HepG2 (cell line): ENCODE results near the gene ZCCHC3. TPM values are rescaled to one million over a fixed set of nuclear protein-coding genes. Genes with fewer than 3 reads are reported as not detected.

Source experiments
- HDAC1 ChIP-seq: sonication (generic); formaldehyde crosslinking; IDR thresholded peaks from 2 replicates; pipeline ENCODE4 v1.5.1; 2020; ENCODE audit warnings: mild to moderate bottlenecking, missing genetic modification reagents
- KLF13 ChIP-seq: sonication (generic); formaldehyde crosslinking; IDR thresholded peaks from 2 replicates; pipeline ENCODE4 v1.4.0; 2020; ENCODE audit warnings: mild to moderate bottlenecking, missing genetic modification reagents
- ZNF282 ChIP-seq: fragments of 450-650 bp; IDR thresholded peaks from 2 replicates; pipeline ENCODE4 v1.6.1; 2018; ENCODE audit not compliant: partially characterized antibody
- ZNF432 ChIP-seq: sonication (generic); formaldehyde crosslinking; IDR thresholded peaks from 2 replicates; pipeline ENCODE4 v1.5.0; 2020; ENCODE audit warnings: missing genetic modification reagents, mild to moderate bottlenecking, borderline replicate concordance
- ZNF780A ChIP-seq: sonication (generic); formaldehyde crosslinking; IDR thresholded peaks from 2 replicates; pipeline ENCODE4 v1.8.0; 2022; ENCODE audit warnings: mild to moderate bottlenecking, missing genetic modification reagents, moderate library complexity
- polyA plus RNA-seq, 8 experiments: library from polyadenylated mRNA; depleted of rRNA in 3 of 8; stranded (reverse) in 7 of 8; unstranded in 1 of 8; fragments of >200 nt; fragmentation: Illumina TruSeq in 4 of 8; extraction: Trizol in 4 of 8; gene quantifications; 2 replicates each; pipeline versions ENCODE4 v1.2.1 to v1.2.3, GENCODE V29; 2011 to 2016; ENCODE audit warnings: low read depth in 4 of 8, missing spikeins in 1 of 8, mixed read lengths in 1 of 8; ENCODE audit not compliant: insufficient read depth in 1 of 8
- total RNA-seq, 5 experiments: library from RNA; depleted of rRNA; stranded (reverse); fragments of >200 nt; fragmentation: Illumina TruSeq; extraction: Trizol; gene quantifications; 2 replicates each; pipeline ENCODE4 v1.2.3, GENCODE V29; 2016; ENCODE audit warnings: low read depth in 1 of 5
- TF ChIP-seq, protein P1 (sequence below): IDR thresholded peaks from 2 replicates; pipeline ENCODE4 v1.4.0; 2020; ENCODE audit warnings: mild to moderate bottlenecking, missing genetic modification reagents
- TF ChIP-seq, protein P2 (sequence below): conservative IDR thresholded peaks from 2 replicates; pipeline ENCODE4 v1.6.1; 2018; ENCODE audit warnings: missing genetic modification reagents
- TF ChIP-seq, protein P3 (sequence below): IDR thresholded peaks from 2 replicates; pipeline ENCODE4 v1.6.1; 2012; ENCODE audit warnings: low read depth, low read length, improper control_type of control experiment
- TF ChIP-seq, protein P4 (sequence below): sonication (generic); formaldehyde crosslinking; IDR thresholded peaks from 2 replicates; pipeline ENCODE4 v1.4.0; 2020; ENCODE audit warnings: missing genetic modification reagents
- TF ChIP-seq, protein P5 (sequence below): sonication (generic); formaldehyde crosslinking; conservative IDR thresholded peaks from 2 replicates; pipeline ENCODE4 v1.4.0; 2020; ENCODE audit warnings: missing genetic modification reagents
- TF ChIP-seq, protein P6 (sequence below): sonication (generic); formaldehyde crosslinking; IDR thresholded peaks from 2 replicates; pipeline ENCODE4 v1.8.0; 2022; ENCODE audit warnings: mild to moderate bottlenecking, missing genetic modification reagents, borderline replicate concordance

Gene ZCCHC3
- total and polyA plus RNA-seq, 2 of the 13 experiments (the other 11 are each of a cell fraction or from before 2014, with no cell fraction given) = 46.6 to 63.0 TPM

DNA sequence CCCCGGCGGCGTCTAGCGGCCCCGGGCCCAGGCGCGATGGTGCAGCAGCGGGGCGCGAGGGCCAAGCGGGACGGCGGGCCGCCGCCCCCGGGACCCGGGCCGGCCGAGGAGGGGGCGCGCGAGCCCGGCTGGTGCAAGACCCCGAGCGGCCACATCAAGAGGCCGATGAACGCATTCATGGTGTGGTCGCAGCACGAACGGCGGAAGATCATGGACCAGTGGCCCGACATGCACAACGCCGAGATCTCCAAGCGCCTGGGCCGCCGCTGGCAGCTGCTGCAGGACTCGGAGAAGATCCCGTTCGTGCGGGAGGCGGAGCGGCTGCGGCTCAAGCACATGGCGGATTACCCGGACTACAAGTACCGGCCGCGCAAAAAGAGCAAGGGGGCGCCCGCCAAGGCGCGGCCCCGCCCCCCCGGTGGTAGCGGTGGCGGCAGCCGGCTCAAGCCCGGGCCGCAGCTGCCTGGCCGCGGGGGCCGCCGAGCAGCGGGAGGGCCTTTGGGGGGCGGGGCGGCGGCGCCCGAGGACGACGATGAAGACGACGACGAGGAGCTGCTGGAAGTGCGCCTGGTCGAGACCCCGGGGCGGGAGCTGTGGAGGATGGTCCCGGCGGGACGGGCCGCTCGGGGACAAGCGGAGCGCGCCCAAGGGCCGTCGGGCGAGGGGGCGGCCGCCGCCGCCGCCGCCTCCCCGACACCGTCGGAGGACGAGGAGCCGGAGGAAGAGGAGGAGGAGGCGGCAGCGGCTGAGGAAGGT lies 28.7 kb downstream of the ZCCHC3 start (continued):
- TF ChIP-seq, protein P1, sequence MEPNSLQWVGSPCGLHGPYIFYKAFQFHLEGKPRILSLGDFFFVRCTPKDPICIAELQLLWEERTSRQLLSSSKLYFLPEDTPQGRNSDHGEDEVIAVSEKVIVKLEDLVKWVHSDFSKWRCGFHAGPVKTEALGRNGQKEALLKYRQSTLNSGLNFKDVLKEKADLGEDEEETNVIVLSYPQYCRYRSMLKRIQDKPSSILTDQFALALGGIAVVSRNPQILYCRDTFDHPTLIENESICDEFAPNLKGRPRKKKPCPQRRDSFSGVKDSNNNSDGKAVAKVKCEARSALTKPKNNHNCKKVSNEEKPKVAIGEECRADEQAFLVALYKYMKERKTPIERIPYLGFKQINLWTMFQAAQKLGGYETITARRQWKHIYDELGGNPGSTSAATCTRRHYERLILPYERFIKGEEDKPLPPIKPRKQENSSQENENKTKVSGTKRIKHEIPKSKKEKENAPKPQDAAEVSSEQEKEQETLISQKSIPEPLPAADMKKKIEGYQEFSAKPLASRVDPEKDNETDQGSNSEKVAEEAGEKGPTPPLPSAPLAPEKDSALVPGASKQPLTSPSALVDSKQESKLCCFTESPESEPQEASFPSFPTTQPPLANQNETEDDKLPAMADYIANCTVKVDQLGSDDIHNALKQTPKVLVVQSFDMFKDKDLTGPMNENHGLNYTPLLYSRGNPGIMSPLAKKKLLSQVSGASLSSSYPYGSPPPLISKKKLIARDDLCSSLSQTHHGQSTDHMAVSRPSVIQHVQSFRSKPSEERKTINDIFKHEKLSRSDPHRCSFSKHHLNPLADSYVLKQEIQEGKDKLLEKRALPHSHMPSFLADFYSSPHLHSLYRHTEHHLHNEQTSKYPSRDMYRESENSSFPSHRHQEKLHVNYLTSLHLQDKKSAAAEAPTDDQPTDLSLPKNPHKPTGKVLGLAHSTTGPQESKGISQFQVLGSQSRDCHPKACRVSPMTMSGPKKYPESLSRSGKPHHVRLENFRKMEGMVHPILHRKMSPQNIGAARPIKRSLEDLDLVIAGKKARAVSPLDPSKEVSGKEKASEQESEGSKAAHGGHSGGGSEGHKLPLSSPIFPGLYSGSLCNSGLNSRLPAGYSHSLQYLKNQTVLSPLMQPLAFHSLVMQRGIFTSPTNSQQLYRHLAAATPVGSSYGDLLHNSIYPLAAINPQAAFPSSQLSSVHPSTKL (CRISPR knock-in tag) = no peak
- TF ChIP-seq, protein P2, sequence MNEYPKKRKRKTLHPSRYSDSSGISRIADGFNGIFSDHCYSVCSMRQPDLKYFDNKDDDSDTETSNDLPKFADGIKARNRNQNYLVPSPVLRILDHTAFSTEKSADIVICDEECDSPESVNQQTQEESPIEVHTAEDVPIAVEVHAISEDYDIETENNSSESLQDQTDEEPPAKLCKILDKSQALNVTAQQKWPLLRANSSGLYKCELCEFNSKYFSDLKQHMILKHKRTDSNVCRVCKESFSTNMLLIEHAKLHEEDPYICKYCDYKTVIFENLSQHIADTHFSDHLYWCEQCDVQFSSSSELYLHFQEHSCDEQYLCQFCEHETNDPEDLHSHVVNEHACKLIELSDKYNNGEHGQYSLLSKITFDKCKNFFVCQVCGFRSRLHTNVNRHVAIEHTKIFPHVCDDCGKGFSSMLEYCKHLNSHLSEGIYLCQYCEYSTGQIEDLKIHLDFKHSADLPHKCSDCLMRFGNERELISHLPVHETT (CRISPR knock-in tag) = 0 out of 2 replicates have a peak, but pooled peaks have one; percentile 11
- TF ChIP-seq ZNF282 = no peak
- TF ChIP-seq, protein P3, sequence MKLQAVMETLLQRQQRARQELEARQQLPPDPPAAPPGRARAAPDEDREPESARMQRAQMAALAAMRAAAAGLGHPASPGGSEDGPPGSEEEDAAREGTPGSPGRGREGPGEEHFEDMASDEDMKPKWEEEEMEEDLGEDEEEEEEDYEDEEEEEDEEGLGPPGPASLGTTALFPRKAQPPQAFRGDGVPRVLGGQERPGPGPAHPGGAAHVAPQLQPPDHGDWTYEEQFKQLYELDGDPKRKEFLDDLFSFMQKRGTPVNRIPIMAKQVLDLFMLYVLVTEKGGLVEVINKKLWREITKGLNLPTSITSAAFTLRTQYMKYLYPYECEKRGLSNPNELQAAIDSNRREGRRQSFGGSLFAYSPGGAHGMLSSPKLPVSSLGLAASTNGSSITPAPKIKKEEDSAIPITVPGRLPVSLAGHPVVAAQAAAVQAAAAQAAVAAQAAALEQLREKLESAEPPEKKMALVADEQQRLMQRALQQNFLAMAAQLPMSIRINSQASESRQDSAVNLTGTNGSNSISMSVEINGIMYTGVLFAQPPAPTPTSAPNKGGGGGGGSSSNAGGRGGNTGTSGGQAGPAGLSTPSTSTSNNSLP = peak; percentile 25; the same call in 1 of the 2 replicates
- no peak for TF ChIP-seq ZNF780A (CRISPR knock-in tag)
- no peak for TF ChIP-seq KLF13 (CRISPR knock-in tag)
- TF ChIP-seq, protein P4, sequence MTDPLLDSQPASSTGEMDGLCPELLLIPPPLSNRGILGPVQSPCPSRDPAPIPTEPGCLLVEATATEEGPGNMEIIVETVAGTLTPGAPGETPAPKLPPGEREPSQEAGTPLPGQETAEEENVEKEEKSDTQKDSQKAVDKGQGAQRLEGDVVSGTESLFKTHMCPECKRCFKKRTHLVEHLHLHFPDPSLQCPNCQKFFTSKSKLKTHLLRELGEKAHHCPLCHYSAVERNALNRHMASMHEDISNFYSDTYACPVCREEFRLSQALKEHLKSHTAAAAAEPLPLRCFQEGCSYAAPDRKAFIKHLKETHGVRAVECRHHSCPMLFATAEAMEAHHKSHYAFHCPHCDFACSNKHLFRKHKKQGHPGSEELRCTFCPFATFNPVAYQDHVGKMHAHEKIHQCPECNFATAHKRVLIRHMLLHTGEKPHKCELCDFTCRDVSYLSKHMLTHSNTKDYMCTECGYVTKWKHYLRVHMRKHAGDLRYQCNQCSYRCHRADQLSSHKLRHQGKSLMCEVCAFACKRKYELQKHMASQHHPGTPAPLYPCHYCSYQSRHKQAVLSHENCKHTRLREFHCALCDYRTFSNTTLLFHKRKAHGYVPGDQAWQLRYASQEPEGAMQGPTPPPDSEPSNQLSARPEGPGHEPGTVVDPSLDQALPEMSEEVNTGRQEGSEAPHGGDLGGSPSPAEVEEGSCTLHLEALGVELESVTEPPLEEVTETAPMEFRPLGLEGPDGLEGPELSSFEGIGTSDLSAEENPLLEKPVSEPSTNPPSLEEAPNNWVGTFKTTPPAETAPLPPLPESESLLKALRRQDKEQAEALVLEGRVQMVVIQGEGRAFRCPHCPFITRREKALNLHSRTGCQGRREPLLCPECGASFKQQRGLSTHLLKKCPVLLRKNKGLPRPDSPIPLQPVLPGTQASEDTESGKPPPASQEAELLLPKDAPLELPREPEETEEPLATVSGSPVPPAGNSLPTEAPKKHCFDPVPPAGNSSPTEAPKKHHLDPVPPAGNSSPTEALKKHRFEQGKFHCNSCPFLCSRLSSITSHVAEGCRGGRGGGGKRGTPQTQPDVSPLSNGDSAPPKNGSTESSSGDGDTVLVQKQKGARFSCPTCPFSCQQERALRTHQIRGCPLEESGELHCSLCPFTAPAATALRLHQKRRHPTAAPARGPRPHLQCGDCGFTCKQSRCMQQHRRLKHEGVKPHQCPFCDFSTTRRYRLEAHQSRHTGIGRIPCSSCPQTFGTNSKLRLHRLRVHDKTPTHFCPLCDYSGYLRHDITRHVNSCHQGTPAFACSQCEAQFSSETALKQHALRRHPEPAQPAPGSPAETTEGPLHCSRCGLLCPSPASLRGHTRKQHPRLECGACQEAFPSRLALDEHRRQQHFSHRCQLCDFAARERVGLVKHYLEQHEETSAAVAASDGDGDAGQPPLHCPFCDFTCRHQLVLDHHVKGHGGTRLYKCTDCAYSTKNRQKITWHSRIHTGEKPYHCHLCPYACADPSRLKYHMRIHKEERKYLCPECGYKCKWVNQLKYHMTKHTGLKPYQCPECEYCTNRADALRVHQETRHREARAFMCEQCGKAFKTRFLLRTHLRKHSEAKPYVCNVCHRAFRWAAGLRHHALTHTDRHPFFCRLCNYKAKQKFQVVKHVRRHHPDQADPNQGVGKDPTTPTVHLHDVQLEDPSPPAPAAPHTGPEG = no peak; the same call in 1 of the 2 replicates
- TF ChIP-seq, protein P5, sequence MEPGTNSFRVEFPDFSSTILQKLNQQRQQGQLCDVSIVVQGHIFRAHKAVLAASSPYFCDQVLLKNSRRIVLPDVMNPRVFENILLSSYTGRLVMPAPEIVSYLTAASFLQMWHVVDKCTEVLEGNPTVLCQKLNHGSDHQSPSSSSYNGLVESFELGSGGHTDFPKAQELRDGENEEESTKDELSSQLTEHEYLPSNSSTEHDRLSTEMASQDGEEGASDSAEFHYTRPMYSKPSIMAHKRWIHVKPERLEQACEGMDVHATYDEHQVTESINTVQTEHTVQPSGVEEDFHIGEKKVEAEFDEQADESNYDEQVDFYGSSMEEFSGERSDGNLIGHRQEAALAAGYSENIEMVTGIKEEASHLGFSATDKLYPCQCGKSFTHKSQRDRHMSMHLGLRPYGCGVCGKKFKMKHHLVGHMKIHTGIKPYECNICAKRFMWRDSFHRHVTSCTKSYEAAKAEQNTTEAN (CRISPR knock-in tag) = no peak
- TF ChIP-seq HDAC1 (CRISPR knock-in tag) = no peak; the same call in 1 of the 2 replicates
- TF ChIP-seq, protein P6, sequence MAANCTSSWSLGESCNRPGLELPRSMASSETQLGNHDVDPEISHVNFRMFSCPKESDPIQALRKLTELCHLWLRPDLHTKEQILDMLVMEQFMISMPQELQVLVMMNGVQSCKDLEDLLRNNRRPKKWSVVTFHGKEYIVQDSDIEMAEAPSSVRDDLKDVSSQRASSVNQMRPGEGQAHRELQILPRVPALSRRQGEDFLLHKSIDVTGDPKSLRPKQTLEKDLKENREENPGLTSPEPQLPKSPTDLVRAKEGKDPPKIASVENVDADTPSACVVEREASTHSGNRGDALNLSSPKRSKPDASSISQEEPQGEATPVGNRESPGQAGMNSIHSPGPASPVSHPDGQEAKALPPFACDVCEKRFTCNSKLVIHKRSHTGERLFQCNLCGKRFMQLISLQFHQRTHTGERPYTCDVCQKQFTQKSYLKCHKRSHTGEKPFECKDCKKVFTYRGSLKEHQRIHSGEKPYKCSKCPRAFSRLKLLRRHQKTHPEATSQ (CRISPR knock-in tag) = no peak
- no peak for TF ChIP-seq ZNF432 (CRISPR knock-in tag)
